Uterus (tissue), 2 donors: ENCODE data around the gene SP5.

Experiments used
- CTCF ChIP-seq, 4 experiments: fragments of 200-600 bp in 2 of 4; fragments of 450-650 bp in 2 of 4; sonication (generic) in 2 of 4; IDR thresholded peaks; one replicate each; pipeline ENCODE4 v1.5.1; 2016 to 2019; ENCODE audit warnings: antibody characterized with exemption in 4 of 4, mild to moderate bottlenecking in 2 of 4, moderate library complexity in 1 of 4
- POLR2A ChIP-seq, 2 donors: fragments of 450-650 bp; IDR thresholded peaks; one replicate each; pipeline ENCODE4 v1.6.1; 2016; ENCODE audit warnings: antibody characterized with exemption in 2 of 2, mild to moderate bottlenecking in 1 of 2, moderate library complexity in 1 of 2

- TF ChIP-seq CTCF (IDR thresholded peaks at IDR 0.05) = no peak
- no peak for TF ChIP-seq POLR2A (IDR thresholded peaks at IDR 0.05)
Measured at GRCh38 chr2:170766693-170767092, 51.6 kb downstream of the SP5 start.
